GM12864 (cell line): ENCODE measurements around the gene ZNF750.

ENCODE experiments used
- DNase-seq: peaks from one replicate; pipeline ENCODE4 v3.0.0-alpha.2; 2011; ENCODE audit warnings: low read depth
- H3K4me3 ChIP-seq: 2 replicates; pipeline ENCODE4 v1.5.1; 2011; ENCODE audit warnings: mild to moderate bottlenecking, low read depth, low read length, control low read depth
- CTCF ChIP-seq: IDR thresholded peaks from 2 replicates; pipeline ENCODE4 v1.5.1; 2011; ENCODE audit warnings: low read depth, mild to moderate bottlenecking, moderate library complexity, low read length, control low read depth, inconsistent platforms; ENCODE audit errors: missing control alignments

ZNF750 gene

GRCh38 chr17:82871776-82872561 is 32.1 kb upstream of the ZNF750 start:
- DNase-seq = no peak
- H3K4me3 ChIP-seq = no peak overlapping the region
- TF ChIP-seq CTCF = no peak

- H3K4me3 ChIP-seq = no peak overlapping the region
- peak; percentile 82 for DNase-seq
- TF ChIP-seq CTCF = peak; percentile 60
These were observed 31.4 kb upstream of the ZNF750 start for GRCh38 chr17:82871056-82871775.

GRCh38 chr17:82870541-82870940 is 30.7 kb upstream of the ZNF750 start:
- TF ChIP-seq CTCF = no peak
- H3K4me3 ChIP-seq = no peak overlapping the region
- no peak for DNase-seq

- TF ChIP-seq CTCF = no peak
- H3K4me3 ChIP-seq = no peak overlapping the region
- no peak for DNase-seq
These were observed 30.3 kb upstream of the ZNF750 start for GRCh38 chr17:82870091-82870491.

GRCh38 chr17:82869536-82869935 is 29.7 kb upstream of the ZNF750 start:
- H3K4me3 ChIP-seq = no peak overlapping the region
- DNase-seq = no peak
- TF ChIP-seq CTCF = no peak

GRCh38 chr17:82868715-82869131 is 28.9 kb upstream of the ZNF750 start:
- no peak for DNase-seq
- H3K4me3 ChIP-seq = no peak overlapping the region
- TF ChIP-seq CTCF = no peak
